Heart left ventricle (tissue), 13 donors: ENCODE data around the gene ZNF662.

Experiments
- POLR2A ChIP-seq, 2 donors: fragments of 450-650 bp; IDR thresholded peaks; one replicate each; pipeline ENCODE4 v1.6.1; 2017; ENCODE audit warnings: antibody characterized with exemption in 2 of 2, mild to moderate bottlenecking in 2 of 2, moderate library complexity in 2 of 2
- TF ChIP-seq, protein P1 (sequence below), 12 donors: fragments of 200-600 bp; sonication (generic) in 4 of 12; IDR thresholded peaks; one replicate each; pipeline versions ENCODE4 v1.5.0 to v1.8.0; 2018 to 2022; ENCODE audit warnings: antibody characterized with exemption in 12 of 12, mild to moderate bottlenecking in 5 of 12
- donor health status: ischemic (EF 13 %, LVEDD 7.1; RV severe dilation, severe dysfunction).
- donor health status: DM: no; HTN: yes; CAD: no.
- donor health status: DM: no; HTN: no; CAD: no.
- donor health status: ischemic (EF 25% LVEDD 6.9; RV normal size, moderate dysfunction).
- donor health status: ischemic (EF 25% LVEDD 5.7; RV mildly dilated, moderate dysfunction).
- donor health status: ischemic (EF 35%, LVEDD 5.7; RV mildly dilated, moderate dysfunction).
- donor health status: nonischemic (EF 11% LVEDD 7.7; RV severe dilation, severe dysfunction).
- donor health status: DM: yes; HTN: yes; CAD: no.
- donor health status: PGD.
- donor health status: ischemic (EF 29% LVEDD 5.4; RV normal size, mild dysfunction).
- donor health status: nonischemic (EF 23%, LVEDD 6.1; RV moderate dilation, normal function).

GRCh38 chr3:42874749-42875148 is 31.2 kb upstream of the ZNF662 start:
- TF ChIP-seq, protein P1, sequence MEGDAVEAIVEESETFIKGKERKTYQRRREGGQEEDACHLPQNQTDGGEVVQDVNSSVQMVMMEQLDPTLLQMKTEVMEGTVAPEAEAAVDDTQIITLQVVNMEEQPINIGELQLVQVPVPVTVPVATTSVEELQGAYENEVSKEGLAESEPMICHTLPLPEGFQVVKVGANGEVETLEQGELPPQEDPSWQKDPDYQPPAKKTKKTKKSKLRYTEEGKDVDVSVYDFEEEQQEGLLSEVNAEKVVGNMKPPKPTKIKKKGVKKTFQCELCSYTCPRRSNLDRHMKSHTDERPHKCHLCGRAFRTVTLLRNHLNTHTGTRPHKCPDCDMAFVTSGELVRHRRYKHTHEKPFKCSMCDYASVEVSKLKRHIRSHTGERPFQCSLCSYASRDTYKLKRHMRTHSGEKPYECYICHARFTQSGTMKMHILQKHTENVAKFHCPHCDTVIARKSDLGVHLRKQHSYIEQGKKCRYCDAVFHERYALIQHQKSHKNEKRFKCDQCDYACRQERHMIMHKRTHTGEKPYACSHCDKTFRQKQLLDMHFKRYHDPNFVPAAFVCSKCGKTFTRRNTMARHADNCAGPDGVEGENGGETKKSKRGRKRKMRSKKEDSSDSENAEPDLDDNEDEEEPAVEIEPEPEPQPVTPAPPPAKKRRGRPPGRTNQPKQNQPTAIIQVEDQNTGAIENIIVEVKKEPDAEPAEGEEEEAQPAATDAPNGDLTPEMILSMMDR (IDR thresholded peaks at IDR 0.05), result no peak
- no peak for TF ChIP-seq POLR2A (IDR thresholded peaks at IDR 0.05)
